Fibroblast of lung (primary cell): ENCODE results near the gene ARMH4.

ENCODE experiments used
- CTCF ChIP-seq, 2 donors: IDR thresholded peaks in 1 of 2; conservative IDR thresholded peaks in 1 of 2; 1 replicate in 1 of 2; 2 replicates in 1 of 2; pipeline ENCODE4 v1.5.1; 2011 to 2012; ENCODE audit warnings: low read length in 2 of 2, control low read depth in 1 of 2, inconsistent platforms in 1 of 2, low read depth in 1 of 2, mild to moderate bottlenecking in 1 of 2
- EZH2 ChIP-seq: IDR thresholded peaks from 2 replicates; pipeline ENCODE4 v1.5.1; 2012; ENCODE audit warnings: low read length, control low read depth, mild to moderate bottlenecking; ENCODE audit errors: missing control alignments

- no peak for TF ChIP-seq CTCF (conservative IDR thresholded peaks at IDR 0.05 in 1 of 2, IDR thresholded peaks at IDR 0.05 in 1 of 2; ENCODE audit: low read depth in 1 of 2, low read length in 2 of 2)
- no peak for TF ChIP-seq EZH2
Measured at GRCh38 chr14:58002618-58003017, 149.4 kb downstream of the ARMH4 start.
